HG03039 (cell line): ENCODE data around the gene ORC2.
A peak's percentile ranks its signal among the peaks of the same experiment; 100 is the strongest.
"Not testable (repeated sequence)": the region's sequence is repeated elsewhere in the genome, so short reads cannot be mapped to it uniquely, and the experiment has no call there.

ENCODE experiments used
- ATAC-seq: cut with Tn5 transposase; IDR thresholded peaks from one replicate; pipeline ENCODE4 v1.9.1; 2021; ENCODE audit warnings: mild to moderate bottlenecking, moderate library complexity; ENCODE audit not compliant: unreplicated experiment

ORC2 gene

GRCh38 chr2:200963124-200963917 lies at the start of gene ORC2:
Gene ORC2, minus strand, starts transcription at chr2:200963660. Its CDS starts 5,537 bp downstream, at chr2:200958123.
- peak; percentile 95 for ATAC-seq

GRCh38 chr2:201008296-201008829 lies 44.9 kb upstream of the ORC2 start:
- ATAC-seq: no peak

- ATAC-seq: no peak
These were observed 44.1 kb upstream of the ORC2 start for GRCh38 chr2:201007584-201007998.

- no peak for ATAC-seq
These were observed 43.2 kb upstream of the ORC2 start for GRCh38 chr2:201006704-201007103.

- ATAC-seq: no peak
These were observed 40.9 kb upstream of the ORC2 start for GRCh38 chr2:201004370-201004769.

GRCh38 chr2:200993097-200993496 lies 29.6 kb upstream of the ORC2 start:
- ATAC-seq: no peak

- no peak for ATAC-seq
These were observed 23.7 kb upstream of the ORC2 start for GRCh38 chr2:200987137-200987536.

GRCh38 chr2:200985799-200986198 lies 22.3 kb upstream of the ORC2 start:
- no peak for ATAC-seq

- ATAC-seq: no peak
These were observed 13.2 kb upstream of the ORC2 start for GRCh38 chr2:200976710-200977109.

- no peak for ATAC-seq
These were observed 12.2 kb upstream of the ORC2 start for GRCh38 chr2:200975672-200976071.

GRCh38 chr2:200970057-200970456 lies 6.6 kb upstream of the ORC2 start:
- not testable (repeated sequence) for ATAC-seq

GRCh38 chr2:200968735-200969134 lies 5.3 kb upstream of the ORC2 start:
- no peak for ATAC-seq

- no peak for ATAC-seq
These were observed 4.7 kb upstream of the ORC2 start for GRCh38 chr2:200968162-200968561.

- ATAC-seq: no peak
These were observed 3.3 kb upstream of the ORC2 start for GRCh38 chr2:200966770-200967169.

- no peak for ATAC-seq
These were observed 1.0 kb upstream of the ORC2 start for GRCh38 chr2:200964498-200964897.

- not testable (repeated sequence) for ATAC-seq
These were observed 425 bp upstream of the ORC2 start for GRCh38 chr2:200963918-200964252.

- peak; percentile 14 for ATAC-seq
These were observed 693 bp downstream of the ORC2 start for GRCh38 chr2:200962811-200963123.

- no peak for ATAC-seq
These were observed 1.8 kb downstream of the ORC2 start for GRCh38 chr2:200961674-200962073.

GRCh38 chr2:200950378-200950777 lies 13.1 kb downstream of the ORC2 start:
- no peak for ATAC-seq

- ATAC-seq: no peak
These were observed 18.1 kb downstream of the ORC2 start for GRCh38 chr2:200945395-200945729.

- ATAC-seq: no peak
These were observed 18.7 kb downstream of the ORC2 start for GRCh38 chr2:200944467-200945394.

GRCh38 chr2:200943527-200944105 lies 19.8 kb downstream of the ORC2 start:
- no peak for ATAC-seq
